K562 (cell line): ENCODE data around the gene LIN28A. TPM values are rescaled to one million over a fixed set of nuclear protein-coding genes. Genes with fewer than 3 reads are reported as not detected.

Source experiments
- HNRNPK ChIP-seq: fragments of 200-400 bp; formaldehyde crosslinking; IDR thresholded peaks from one replicate; pipeline ENCODE4 v1.6.1; 2018; ENCODE audit warnings: mild to moderate bottlenecking, low read depth, low read length; ENCODE audit not compliant: poor library complexity, severe bottlenecking
- IRF2 ChIP-seq: sonication (generic); formaldehyde crosslinking; IDR thresholded peaks from 2 replicates; pipeline ENCODE4 v1.8.1; 2022; ENCODE audit warnings: mild to moderate bottlenecking, missing genetic modification reagents
- MEIS2 ChIP-seq: fragments of 450-650 bp; IDR thresholded peaks from 2 replicates; pipeline ENCODE4 v1.6.1; 2014; ENCODE audit warnings: mild to moderate bottlenecking; ENCODE audit not compliant: partially characterized antibody
- MTA3 ChIP-seq: fragments of 450-650 bp; formaldehyde crosslinking; IDR thresholded peaks from 2 replicates; pipeline ENCODE4 v1.6.1; 2017; ENCODE audit warnings: mild to moderate bottlenecking, borderline replicate concordance
- MYBL2 ChIP-seq, 2 experiments: fragments of 450-650 bp in 1 of 2; sonication (generic) in 1 of 2; formaldehyde crosslinking in 1 of 2; IDR thresholded peaks; 2 replicates each; pipeline versions ENCODE4 v1.6.1 to v1.8.1; 2017 to 2022; ENCODE audit warnings: borderline replicate concordance in 1 of 2, inconsistent platforms in 1 of 2, low read depth in 1 of 2, mild to moderate bottlenecking in 1 of 2, missing genetic modification reagents in 1 of 2, moderate library complexity in 1 of 2
- NR2C2 ChIP-seq, 2 experiments: fragments of 200-800 bp in 1 of 2; sonication (Bioruptor generic) in 1 of 2; sonication (generic) in 1 of 2; formaldehyde crosslinking in 1 of 2; IDR thresholded peaks; 2 replicates each; pipeline versions ENCODE4 v1.6.1 to v1.8.0; 2016 to 2022; ENCODE audit warnings: mild to moderate bottlenecking in 1 of 2, missing compliant biosample characterization in 1 of 2, missing genetic modification characterization in 1 of 2, missing genetic modification reagents in 1 of 2
- POLR2AphosphoS5 ChIP-seq: IDR thresholded peaks from 2 replicates; pipeline ENCODE4 v1.6.1; 2011; ENCODE audit warnings: mild to moderate bottlenecking, low read depth, low read length, moderate library complexity; ENCODE audit not compliant: control insufficient read depth, insufficient read depth
- RCOR1 ChIP-seq, 2 experiments: IDR thresholded peaks; 2 replicates each; pipeline ENCODE4 v1.6.1; 2012; ENCODE audit warnings: low read depth in 2 of 2, low read length in 2 of 2, borderline replicate concordance in 1 of 2, improper control_type of control experiment in 1 of 2
- RHOXF2B ChIP-seq: fragments of 250-450 bp; sonication (Bioruptor Pico); conservative IDR thresholded peaks from 2 replicates; pipeline ENCODE4 v1.5.1; 2021
- SIX5 ChIP-seq, 2 experiments: IDR thresholded peaks; 2 replicates each; pipeline ENCODE4 v1.6.1; 2011; ENCODE audit warnings: low read length in 2 of 2, borderline replicate concordance in 1 of 2, low read depth in 1 of 2, mild to moderate bottlenecking in 1 of 2, moderate library complexity in 1 of 2; ENCODE audit not compliant: insufficient read depth in 1 of 2
- SMARCB1 ChIP-seq: IDR thresholded peaks from 2 replicates; pipeline ENCODE4 v1.6.1; 2011; ENCODE audit warnings: improper control_type of control experiment, low read depth; ENCODE audit not compliant: insufficient read length
- TBL1XR1 ChIP-seq, 2 experiments: IDR thresholded peaks; 2 replicates each; pipeline ENCODE4 v1.6.1; 2012; ENCODE audit warnings: improper control_type of control experiment in 2 of 2, low read length in 2 of 2, mild to moderate bottlenecking in 1 of 2
- YBX1 ChIP-seq: fragments of 450-650 bp; IDR thresholded peaks from 2 replicates; pipeline ENCODE4 v1.7.1; 2016; ENCODE audit warnings: mild to moderate bottlenecking
- ZFX ChIP-seq: sonication (generic); formaldehyde crosslinking; IDR thresholded peaks from 2 replicates; pipeline ENCODE4 v1.8.0; 2022; ENCODE audit warnings: mild to moderate bottlenecking, missing genetic modification reagents, moderate library complexity
- ZNF146 ChIP-seq: IDR thresholded peaks from one replicate; pipeline ENCODE4 v1.6.1; 2018; ENCODE audit warnings: missing compliant biosample characterization; ENCODE audit not compliant: unreplicated experiment
- ZNF197 ChIP-seq: fragments of 200-800 bp; sonication (Bioruptor generic); IDR thresholded peaks from 2 replicates; pipeline ENCODE4 v1.6.1; 2016; ENCODE audit warnings: low read depth, missing genetic modification characterization, missing compliant biosample characterization
- ZNF76 ChIP-seq: fragments of 250-450 bp; sonication (Bioruptor Pico); IDR thresholded peaks from 2 replicates; pipeline ENCODE4 v1.4.0; 2020; ENCODE audit warnings: mild to moderate bottlenecking, moderate library complexity, borderline replicate concordance
- polyA plus RNA-seq, 8 experiments: library from polyadenylated mRNA; depleted of rRNA in 4 of 8; stranded (reverse) in 5 of 8; unstranded in 3 of 8; fragments of >200 nt; fragmentation: Nextera tagmentation in 2 of 8; fragmentation: Illumina TruSeq in 1 of 8; extraction: Ambion mirVana in 2 of 8; extraction: Trizol in 1 of 8; gene quantifications; 2 replicates each; pipeline versions ENCODE4 v1.2.1 to v1.2.3, GENCODE V29; 2011 to 2014; ENCODE audit warnings: inconsistent platforms in 1 of 8, missing spikeins in 1 of 8
- total RNA-seq, 7 experiments: library from RNA; depleted of rRNA in 6 of 7; stranded (reverse); fragments of >200 nt in 6 of 7; fragmentation: Illumina TruSeq in 2 of 7; extraction: Trizol in 2 of 7; gene quantifications; 2 replicates each; pipeline versions ENCODE4 v1.2.1 to v1.2.3, GENCODE V29; 2011 to 2021; ENCODE audit warnings: low replicate concordance in 1 of 7
- TF ChIP-seq, protein P1 (sequence below): fragments of 450-650 bp; formaldehyde crosslinking; IDR thresholded peaks from 2 replicates; pipeline ENCODE4 v1.4.0; 2020; ENCODE audit warnings: mild to moderate bottlenecking, moderate library complexity
- TF ChIP-seq, protein P2 (sequence below), 2 experiments: fragments of 200-800 bp in 1 of 2; sonication (Bioruptor generic) in 1 of 2; sonication (generic) in 1 of 2; formaldehyde crosslinking in 1 of 2; IDR thresholded peaks in 1 of 2; conservative IDR thresholded peaks in 1 of 2; 2 replicates each; pipeline versions ENCODE4 v1.5.0 to v1.6.1; 2016 to 2020; ENCODE audit warnings: missing compliant biosample characterization in 1 of 2, missing genetic modification characterization in 1 of 2, missing genetic modification reagents in 1 of 2
- TF ChIP-seq, protein P3 (sequence below): sonication (generic); formaldehyde crosslinking; IDR thresholded peaks from 2 replicates; pipeline ENCODE4 v1.8.0; 2022; ENCODE audit warnings: missing genetic modification reagents, mild to moderate bottlenecking, borderline replicate concordance

Gene LIN28A
- total and polyA plus RNA-seq, 9 of the 15 experiments (the other 6 are each of a cell fraction or from before 2014, with no cell fraction given) = 0.80 to 5.4 (median 3.9) TPM

DNA sequence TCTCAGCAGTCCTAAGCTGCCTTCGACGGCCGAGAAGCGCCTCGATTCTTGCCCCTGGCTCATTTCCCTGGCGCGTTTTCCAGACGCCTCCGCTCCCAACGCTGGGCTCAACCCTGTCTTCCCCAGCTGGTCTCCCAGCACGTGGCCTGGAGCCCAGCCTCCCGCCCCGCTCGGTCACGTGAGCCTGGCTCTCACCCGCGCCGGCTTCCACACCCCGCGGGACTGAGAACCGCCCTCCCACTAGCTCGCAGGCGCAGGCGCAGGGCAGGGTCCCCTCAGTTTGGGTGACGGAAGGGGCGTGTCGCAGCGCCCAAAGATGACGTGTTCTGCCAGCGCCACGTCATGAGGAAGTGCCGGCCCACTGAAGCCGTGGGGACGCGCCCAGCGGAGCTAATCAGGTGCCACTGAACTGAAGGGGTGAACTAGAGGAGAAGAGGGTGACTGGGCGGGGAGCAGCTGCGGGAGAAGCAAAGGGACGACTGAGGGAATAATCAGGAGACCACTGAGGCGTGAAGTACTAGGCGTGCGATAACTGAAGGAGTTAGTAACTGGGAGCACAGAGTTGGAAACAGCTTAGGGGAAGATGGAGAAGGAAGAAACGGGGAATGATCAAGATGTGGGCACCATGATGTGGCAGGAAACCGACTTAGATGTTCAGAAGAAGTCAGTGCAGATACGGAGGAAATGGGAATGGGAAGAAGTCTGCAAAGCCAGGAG, 21.5 kb downstream of the LIN28A start, which contains the start of gene DHDDS (continued):
- TF ChIP-seq RCOR1 (IDR thresholded peaks at IDR 0.05; ENCODE audit: borderline replicate concordance in 1 of 2, low read depth in 2 of 2, low read length in 2 of 2) = peak; percentile 31 to 78; a peak in 3 of 4 replicates
- peak; percentile 95 for TF ChIP-seq MEIS2
- TF ChIP-seq YBX1 = no peak
- no peak; the same call in 1 of the 2 replicates for TF ChIP-seq ZNF197
- peak; percentile 30 to 36; a peak in 2 of 4 replicates for TF ChIP-seq SIX5 (IDR thresholded peaks at IDR 0.05; ENCODE audit: borderline replicate concordance in 1 of 2, insufficient read depth in 1 of 2, low read depth in 1 of 2, low read length in 2 of 2)
- peak; percentile 67; the same call in 1 of the 2 replicates for TF ChIP-seq RHOXF2B (CRISPR knock-in tag)
- TF ChIP-seq, protein P1, sequence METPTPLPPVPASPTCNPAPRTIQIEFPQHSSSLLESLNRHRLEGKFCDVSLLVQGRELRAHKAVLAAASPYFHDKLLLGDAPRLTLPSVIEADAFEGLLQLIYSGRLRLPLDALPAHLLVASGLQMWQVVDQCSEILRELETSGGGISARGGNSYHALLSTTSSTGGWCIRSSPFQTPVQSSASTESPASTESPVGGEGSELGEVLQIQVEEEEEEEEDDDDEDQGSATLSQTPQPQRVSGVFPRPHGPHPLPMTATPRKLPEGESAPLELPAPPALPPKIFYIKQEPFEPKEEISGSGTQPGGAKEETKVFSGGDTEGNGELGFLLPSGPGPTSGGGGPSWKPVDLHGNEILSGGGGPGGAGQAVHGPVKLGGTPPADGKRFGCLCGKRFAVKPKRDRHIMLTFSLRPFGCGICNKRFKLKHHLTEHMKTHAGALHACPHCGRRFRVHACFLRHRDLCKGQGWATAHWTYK (CRISPR knock-in tag) = peak; percentile 94
- peak; percentile 96 for TF ChIP-seq MTA3
- TF ChIP-seq MYBL2 (IDR thresholded peaks at IDR 0.05; ENCODE audit: low read depth) = no peak
- TF ChIP-seq MYBL2 (CRISPR knock-in tag; IDR thresholded peaks at IDR 0.05; ENCODE audit: borderline replicate concordance) = no peak
- TF ChIP-seq ZFX (CRISPR knock-in tag) = peak; percentile 27; the same call in 1 of the 2 replicates
- TF ChIP-seq IRF2 (CRISPR knock-in tag) = no peak
- no peak for TF ChIP-seq SMARCB1
- TF ChIP-seq POLR2AphosphoS5 = peak; percentile 88
- TF ChIP-seq NR2C2 (CRISPR knock-in tag; IDR thresholded peaks at IDR 0.05) = peak; percentile 81; the same call in 1 of the 2 replicates
- TF ChIP-seq NR2C2 (tag; IDR thresholded peaks at IDR 0.05) = peak; percentile 86
- peak; percentile 15 for TF ChIP-seq ZNF146
- TF ChIP-seq, protein P2, sequence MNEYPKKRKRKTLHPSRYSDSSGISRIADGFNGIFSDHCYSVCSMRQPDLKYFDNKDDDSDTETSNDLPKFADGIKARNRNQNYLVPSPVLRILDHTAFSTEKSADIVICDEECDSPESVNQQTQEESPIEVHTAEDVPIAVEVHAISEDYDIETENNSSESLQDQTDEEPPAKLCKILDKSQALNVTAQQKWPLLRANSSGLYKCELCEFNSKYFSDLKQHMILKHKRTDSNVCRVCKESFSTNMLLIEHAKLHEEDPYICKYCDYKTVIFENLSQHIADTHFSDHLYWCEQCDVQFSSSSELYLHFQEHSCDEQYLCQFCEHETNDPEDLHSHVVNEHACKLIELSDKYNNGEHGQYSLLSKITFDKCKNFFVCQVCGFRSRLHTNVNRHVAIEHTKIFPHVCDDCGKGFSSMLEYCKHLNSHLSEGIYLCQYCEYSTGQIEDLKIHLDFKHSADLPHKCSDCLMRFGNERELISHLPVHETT (CRISPR knock-in tag; conservative IDR thresholded peaks at IDR 0.05 in 1 of 2, IDR thresholded peaks at IDR 0.05 in 1 of 2) = peak in 1 of 2 experiments; percentile 96; a peak in 2 of 4 replicates
- TF ChIP-seq ZNF76 = no peak
- TF ChIP-seq HNRNPK = peak; percentile 33
- peak in 1 of 2 experiments; percentile 99; a peak in 3 of 4 replicates for TF ChIP-seq TBL1XR1 (IDR thresholded peaks at IDR 0.05; ENCODE audit: low read length in 2 of 2)
- TF ChIP-seq, protein P3, sequence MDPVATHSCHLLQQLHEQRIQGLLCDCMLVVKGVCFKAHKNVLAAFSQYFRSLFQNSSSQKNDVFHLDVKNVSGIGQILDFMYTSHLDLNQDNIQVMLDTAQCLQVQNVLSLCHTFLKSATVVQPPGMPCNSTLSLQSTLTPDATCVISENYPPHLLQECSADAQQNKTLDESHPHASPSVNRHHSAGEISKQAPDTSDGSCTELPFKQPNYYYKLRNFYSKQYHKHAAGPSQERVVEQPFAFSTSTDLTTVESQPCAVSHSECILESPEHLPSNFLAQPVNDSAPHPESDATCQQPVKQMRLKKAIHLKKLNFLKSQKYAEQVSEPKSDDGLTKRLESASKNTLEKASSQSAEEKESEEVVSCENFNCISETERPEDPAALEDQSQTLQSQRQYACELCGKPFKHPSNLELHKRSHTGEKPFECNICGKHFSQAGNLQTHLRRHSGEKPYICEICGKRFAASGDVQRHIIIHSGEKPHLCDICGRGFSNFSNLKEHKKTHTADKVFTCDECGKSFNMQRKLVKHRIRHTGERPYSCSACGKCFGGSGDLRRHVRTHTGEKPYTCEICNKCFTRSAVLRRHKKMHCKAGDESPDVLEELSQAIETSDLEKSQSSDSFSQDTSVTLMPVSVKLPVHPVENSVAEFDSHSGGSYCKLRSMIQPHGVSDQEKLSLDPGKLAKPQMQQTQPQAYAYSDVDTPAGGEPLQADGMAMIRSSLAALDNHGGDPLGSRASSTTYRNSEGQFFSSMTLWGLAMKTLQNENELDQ (CRISPR knock-in tag) = no peak
